Forelimb muscle (tissue), 1 donor: Measurements from ENCODE around the gene SOX30. TPM values are rescaled to one million over a fixed set of nuclear protein-coding genes. Genes with fewer than 3 reads are reported as not detected.
"Not testable (repeated sequence)": the region's sequence is repeated elsewhere in the genome, so short reads cannot be mapped to it uniquely, and the experiment has no call there.

Experiments
- DNase-seq: peaks from one replicate; pipeline ENCODE4 v3.0.0-alpha.2; 2013; ENCODE audit warnings: low read depth
- polyA plus RNA-seq: library from polyadenylated mRNA; unstranded; fragments of 120-200 nt; gene quantifications from one replicate; pipeline ENCODE4 v1.2.1, GENCODE V29; 2013; ENCODE audit not compliant: insufficient read length

Gene SOX30
- 0.42 TPM for polyA plus RNA-seq

DNA sequence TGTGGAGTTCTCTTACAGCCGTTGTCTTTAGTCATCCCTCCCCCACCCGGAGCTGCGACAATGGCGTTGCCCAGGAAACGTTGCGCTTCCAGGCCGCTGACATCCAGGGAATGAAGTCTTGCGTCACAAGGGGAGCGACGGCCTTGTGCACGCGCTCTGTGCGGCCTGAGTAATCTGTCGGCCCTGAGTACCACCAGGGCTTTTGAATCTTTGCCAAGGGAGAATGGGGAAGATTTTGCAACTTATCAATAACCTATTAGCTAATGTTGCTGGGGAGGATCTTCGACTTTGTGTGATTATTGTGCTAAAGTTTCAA is at the start of gene SOX30:
Gene SOX30, minus strand, starts transcription at position 62 of the 316 bp plus-strand sequence. CDS start 360 bp downstream, outside the sequence.
- no peak for DNase-seq

- not testable (repeated sequence) for DNase-seq
These were observed 46.4 kb upstream of the SOX30 start for GRCh38 chr5:157698674-157699073.

DNA sequence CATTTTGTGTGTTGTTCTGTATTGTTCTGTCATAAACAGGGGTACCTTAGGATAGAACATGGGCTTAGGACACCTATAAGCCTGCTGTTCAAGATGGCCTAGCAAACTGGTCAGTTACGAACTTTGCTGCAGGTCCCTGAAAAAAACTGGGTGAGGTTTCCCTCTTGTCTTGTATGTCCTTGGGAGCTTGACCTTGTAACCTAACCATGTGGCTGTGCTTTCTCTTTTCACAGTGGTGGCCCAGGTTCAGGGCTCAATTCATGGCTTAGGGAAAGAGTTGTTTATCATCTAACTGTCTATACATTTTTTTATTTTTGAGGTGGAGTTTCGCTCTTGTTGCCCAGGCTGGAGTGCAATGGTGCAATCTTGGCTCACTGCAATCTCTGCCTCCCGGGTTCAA is 43.9 kb upstream of the SOX30 start:
- not testable (repeated sequence) for DNase-seq

DNA sequence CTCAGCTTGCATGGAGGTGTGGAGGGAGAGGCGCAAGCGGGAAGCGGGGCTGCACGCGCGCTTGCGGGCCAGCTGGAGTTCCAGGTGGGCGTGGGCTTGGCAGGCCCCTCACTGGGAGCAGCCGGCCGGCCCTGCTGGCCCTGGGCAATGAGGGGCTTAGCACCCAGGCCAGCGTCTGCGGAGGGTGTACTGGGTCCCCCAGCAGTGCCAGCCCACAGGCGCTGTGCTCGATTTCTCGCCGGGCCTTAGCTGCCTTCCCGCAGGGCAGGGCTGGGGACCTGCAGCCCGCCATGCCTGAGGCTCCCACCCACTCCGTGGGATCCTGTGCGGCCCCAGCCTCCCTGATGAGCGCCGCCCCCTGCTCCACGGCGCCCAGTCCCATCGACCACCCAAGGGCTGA is 41.6 kb upstream of the SOX30 start:
- not testable (repeated sequence) for DNase-seq

DNA sequence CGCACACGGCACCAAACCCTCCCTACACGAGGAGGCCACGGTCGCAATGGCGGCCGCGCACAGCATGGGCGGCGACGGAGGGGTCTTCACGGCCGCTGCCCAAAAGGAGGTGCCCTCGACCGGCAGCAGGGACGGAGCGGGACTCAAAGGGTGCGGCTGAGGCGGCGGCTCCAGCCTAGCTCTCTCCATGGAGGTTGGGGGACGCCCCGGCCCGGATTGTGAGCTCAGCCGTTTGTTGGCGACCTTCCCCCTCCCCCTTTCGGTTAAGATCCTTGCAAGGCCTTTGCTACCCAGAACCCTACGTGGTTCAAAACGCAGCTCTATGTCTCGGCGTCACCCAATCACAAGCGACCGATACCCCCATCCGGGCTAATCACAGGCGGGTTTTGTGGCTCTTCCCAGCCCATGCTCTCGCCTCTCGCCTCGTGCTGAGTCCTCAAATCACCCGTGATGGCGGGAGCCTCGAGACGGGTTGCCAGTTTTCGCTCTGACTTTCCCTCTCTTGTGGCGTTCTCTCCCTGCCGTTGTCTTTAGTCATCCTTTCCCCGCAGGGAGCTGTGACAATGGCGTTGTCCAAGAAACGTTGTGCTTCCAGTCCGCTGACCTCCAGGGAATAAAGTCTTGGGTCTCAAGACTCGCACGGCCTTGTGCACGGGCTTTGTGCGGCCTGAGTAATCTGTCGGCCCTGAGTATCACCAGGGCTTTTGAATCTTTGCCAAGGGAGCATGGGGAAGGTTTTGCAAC is 38.6 kb upstream of the SOX30 start:
- DNase-seq: no peak

DNA sequence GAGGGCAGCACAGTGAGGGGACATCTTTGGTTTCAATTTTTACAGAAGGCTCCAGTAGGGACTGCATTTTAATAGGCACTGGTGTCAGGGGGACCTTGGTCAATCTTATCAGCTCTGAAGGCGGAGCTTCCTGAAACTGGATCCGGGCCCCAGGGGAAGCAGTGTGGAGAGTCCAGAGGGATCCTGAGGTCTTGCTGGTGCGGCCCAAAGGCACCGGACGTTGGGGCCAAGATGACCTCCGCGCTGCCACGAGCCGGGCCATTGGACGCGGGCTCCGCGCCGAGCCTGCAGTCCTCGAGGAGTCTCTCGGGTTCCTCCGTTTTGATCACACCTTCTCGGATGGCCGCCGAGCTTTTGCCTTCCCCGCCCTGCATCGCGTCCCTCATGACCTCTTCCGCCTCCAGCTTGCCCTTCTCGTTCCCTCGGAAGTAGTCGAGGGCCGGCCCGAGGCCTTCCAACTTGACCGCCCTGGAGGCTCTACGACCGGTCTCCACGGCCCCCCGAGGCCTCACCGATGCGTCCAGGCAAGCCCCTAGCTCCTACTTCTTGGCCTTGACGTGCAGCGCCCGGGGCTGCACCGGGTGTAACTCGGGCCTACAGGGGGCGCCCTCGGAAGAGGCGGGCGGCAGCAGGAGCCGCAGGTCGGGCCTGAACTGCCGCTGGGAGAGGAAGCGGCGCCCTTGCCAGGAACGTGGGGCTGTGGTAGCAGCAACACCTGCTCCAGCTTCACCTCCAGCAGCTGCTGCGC is 37.9 kb upstream of the SOX30 start:
- DNase-seq: no peak

GRCh38 chr5:157687198-157687554 is 34.9 kb upstream of the SOX30 start:
- no peak for DNase-seq

DNA sequence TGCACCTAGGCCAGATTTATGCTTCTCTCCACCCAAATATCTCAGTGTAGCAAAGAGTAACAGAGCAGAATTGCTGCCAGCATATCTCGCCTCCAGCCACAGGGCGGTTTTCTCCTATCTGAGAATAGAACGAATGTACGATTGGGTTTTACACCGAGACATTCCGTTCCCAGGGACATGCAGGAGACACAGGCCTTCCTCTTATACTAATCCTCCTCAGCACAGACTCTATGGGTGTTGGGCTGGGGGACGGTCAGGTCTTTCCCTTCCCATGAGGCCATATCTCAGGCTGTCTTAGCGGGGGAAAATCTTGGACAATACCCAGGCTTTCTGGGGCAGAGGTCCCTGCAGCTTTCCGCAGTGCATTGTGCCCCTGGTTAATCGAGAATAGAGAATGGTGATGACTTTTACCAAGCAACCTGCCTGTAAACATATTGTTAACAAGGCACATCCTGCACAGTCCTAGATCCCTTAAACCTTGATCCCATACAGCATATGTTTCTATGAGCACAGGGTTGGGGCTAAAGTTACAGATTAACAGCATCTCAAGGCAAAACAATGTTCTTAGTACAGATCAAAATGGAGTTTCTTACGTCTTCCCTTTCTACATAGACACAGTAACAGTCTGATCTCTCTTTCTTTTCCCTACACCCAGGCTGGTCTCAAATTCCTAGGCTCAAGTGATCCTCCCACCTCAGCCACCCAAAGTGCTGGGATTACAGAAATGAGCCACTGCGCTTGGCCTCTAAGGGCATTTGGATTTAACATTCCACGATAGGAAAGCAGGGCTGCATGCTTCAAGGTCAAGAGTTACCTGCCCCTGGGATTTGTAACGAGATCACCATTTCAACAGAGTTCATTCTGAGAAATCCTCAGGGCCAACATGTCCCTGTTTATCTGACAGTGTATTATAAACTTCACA is 34.3 kb upstream of the SOX30 start:
- not testable (repeated sequence) for DNase-seq

GRCh38 chr5:157682257-157682656 is 30.0 kb upstream of the SOX30 start:
- DNase-seq: no peak

DNA sequence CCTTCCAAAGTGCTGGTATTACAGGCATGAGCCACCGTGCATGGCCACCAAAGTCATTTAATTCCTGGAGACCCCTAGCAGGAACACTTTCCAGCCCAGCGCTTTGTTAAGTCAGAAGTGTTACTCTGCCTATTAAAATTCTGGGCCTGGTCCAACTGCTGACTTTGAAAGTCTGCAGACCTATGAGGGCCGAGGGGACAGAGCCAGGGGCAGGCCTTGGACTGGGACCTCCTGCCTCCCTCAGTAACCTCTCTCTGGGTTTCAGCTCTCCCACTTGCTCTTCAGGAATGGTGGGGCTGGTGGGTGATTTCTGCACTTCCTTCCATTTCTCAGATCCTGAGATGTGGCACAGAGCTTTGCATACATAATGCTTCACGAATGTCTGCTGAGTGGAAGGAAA is 28.8 kb upstream of the SOX30 start:
- DNase-seq: no peak

DNA sequence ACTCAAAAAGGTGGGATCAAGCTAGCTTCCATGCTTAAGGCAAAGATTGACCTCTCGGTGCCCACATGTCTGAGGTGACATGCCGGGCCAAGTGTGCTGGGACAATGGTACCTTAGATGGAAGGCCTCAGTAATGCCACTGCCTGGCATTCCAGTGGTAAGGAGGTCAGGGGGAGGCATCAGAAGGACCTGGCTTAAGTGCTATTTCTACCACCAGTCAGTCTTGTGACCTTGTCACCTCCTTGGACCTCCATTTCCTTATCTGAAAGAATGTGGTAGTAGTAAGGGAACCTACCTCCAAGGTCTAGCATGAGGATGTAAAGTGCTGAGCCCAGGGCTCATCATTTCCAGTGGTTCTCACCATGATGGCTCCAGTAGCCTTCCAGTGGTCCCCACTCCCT is 28.0 kb upstream of the SOX30 start:
- DNase-seq: no peak

DNA sequence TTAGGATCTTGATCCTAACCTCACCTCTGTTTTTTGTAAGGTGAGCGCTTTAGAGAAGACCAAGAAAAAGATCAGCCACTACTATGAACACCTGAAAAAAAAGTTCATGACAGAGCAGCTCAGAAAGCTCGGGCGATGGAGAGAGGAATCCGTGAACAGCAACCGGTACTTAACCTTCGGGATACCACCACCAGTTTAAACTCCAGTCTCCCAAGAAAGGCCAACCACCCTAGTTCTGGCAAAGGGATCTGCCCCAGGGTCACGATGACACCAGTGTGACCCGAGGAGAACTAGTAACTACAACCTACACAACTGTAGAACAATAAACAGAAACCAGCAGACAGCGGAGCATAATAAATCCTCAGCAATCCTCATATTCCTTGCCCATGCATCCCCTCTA is 27.6 kb upstream of the SOX30 start:
- no peak for DNase-seq

DNA sequence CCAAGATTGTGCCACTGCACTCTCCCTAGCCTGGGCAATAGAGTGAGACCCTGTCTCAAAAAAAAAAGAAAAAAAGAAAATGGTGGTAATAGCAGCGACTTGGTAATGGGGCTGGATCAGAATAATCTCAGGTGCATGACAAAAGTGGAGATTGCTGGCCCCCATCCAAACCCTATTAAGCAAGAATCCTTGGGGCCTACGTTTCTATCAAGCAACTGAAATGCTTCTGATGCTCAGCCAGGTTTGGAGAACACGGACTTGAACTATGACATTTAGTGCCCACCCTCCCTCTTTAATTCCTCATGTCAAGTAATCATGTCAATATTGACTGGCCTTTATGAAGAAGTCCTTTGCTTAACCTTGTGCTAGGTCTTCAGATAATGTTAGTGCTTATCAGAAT is 25.7 kb upstream of the SOX30 start:
- no peak for DNase-seq

DNA sequence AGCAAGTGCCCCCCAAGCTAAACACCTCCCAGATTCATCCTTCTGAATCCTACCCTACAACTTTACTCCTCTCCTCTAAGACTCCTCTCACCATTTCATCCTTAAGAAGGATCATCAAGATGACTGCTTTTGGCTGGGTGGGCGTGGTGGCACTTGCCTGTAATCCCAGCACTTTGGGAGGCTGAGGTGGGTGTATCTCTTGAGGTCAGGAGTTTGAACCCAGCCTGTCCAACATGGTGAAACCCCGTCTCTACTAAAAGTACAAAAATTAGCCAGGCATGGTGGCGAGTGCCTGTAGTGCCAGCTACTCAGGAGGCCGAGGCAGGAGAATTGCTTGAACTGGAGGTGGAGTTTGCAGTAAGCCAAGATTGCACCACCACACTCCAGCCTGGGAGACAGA is 22.1 kb upstream of the SOX30 start:
- DNase-seq: not testable (repeated sequence)

DNA sequence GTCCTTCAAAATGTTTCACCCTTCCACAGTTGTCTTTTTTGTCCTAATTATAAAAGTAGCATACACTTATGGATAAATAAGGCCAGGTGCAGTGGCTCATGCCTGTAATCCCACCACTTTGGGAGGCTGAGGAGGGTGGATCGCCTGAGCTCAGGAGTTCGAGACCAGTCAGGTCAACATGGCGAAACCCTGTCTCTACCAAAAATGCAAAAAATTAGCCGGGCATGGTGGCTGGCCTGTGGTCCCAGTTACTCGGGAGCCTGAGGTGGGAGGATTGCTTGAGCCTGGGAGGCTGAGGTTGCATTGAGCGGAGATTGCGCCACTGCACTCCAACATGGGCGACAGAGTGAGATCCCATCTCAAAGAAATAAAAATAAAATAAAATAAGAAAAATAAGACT is 20.7 kb upstream of the SOX30 start:
- no peak for DNase-seq

DNA sequence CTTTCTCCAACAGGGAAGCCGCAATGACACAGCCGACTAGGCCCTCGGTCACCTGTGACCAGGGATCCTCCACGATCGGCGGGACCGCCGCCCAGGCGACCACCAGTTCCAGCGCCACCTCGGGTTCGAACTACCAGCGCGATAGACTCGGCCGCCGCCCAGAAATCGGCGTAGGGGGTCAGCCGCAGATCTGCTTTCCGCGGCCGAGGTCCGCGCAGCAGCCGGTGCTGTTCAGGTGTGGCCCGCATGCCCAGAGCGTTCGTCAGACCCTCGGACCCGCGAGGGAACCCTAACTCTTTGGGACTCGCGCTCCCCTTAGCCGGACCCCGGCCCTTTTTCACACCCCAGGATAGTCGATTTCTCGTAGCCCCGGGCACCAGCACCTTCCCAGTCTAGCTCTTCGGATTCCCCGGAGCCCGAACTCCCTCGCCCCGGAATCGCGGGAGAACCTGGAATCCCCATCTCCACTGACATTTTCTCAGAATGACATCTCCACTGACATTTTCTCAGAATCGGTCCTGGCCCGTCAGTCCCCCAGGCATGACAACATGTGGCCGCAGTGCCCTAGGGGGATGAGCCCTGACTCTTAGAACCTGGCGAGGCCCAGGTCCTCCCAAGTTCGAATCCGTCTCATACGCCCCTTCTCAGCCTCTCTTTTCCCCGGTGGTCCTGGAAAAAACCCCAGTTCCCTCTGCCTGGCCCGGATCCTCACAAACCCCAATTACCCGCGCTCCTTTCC is 19.5 kb upstream of the SOX30 start:
- DNase-seq: no peak

GRCh38 chr5:157670662-157671591 is 18.7 kb upstream of the SOX30 start, which contains the start of gene C5orf52:
Gene C5orf52 (plus strand): TSS chr5:157671533. CDS start chr5:157671615, 82 bp downstream.
- DNase-seq: peak; percentile 38

- no peak for DNase-seq
These were observed 17.5 kb upstream of the SOX30 start for GRCh38 chr5:157669701-157670097.

DNA sequence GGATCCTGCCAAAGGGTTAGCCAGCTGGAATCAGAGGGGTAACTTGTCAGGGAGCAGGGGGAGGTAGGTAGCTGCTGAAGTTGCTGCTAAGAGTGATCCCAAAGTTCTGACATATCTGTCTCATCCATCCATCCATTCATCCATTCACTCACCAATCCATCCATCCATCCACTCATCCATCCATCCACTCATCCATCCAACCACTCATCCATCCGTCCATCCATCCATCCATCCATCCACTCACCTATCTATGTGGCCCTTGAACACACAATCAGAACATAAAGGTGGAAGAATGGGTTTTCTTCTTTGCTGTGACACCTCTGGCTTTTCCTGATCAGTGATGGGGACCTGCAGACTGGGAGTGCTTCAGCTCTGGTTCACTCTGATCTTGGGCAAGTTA is 16.1 kb upstream of the SOX30 start:
- no peak for DNase-seq

- no peak for DNase-seq
These were observed 13.3 kb upstream of the SOX30 start for GRCh38 chr5:157665467-157666070.
